Hepatocyte (in vitro differentiated cells): ENCODE measurements around the gene PCYT1B. TPM values are rescaled to one million over a fixed set of nuclear protein-coding genes. Genes with fewer than 3 reads are reported as not detected.

Experiments
- DNase-seq: peaks from one replicate; pipeline ENCODE4 v3.0.0-alpha.2; 2016; ENCODE audit warnings: low spot score
- H2AFZ ChIP-seq: fragments of 200-600 bp; sonication (generic); 2 replicates; pipeline ENCODE4 v1.6.0; 2016; ENCODE audit warnings: antibody characterized with exemption, mild to moderate bottlenecking
- H3K27ac ChIP-seq: fragments of 200-600 bp; sonication (generic); 2 replicates; pipeline ENCODE4 v1.5.1; 2016; ENCODE audit warnings: mild to moderate bottlenecking
- H3K27me3 ChIP-seq: fragments of 200-600 bp; sonication (generic); 2 replicates; pipeline ENCODE4 v1.6.1; 2016
- H3K36me3 ChIP-seq: fragments of 200-600 bp; sonication (generic); replicated peaks from 2 replicates; pipeline ENCODE4 v1.5.1; 2016; ENCODE audit warnings: low read depth; ENCODE audit not compliant: insufficient read depth
- H3K4me1 ChIP-seq: fragments of 200-600 bp; sonication (generic); 2 replicates; pipeline ENCODE4 v1.5.1; 2016; ENCODE audit warnings: mild to moderate bottlenecking, moderate library complexity; ENCODE audit not compliant: insufficient read depth
- H3K4me2 ChIP-seq: fragments of 200-600 bp; sonication (generic); 2 replicates; pipeline ENCODE4 v1.6.0; 2016
- H3K4me3 ChIP-seq: fragments of 200-600 bp; sonication (generic); 2 replicates; pipeline ENCODE4 v1.5.1; 2016; ENCODE audit warnings: mild to moderate bottlenecking
- H3K79me2 ChIP-seq: fragments of 200-600 bp; sonication (generic); 2 replicates; pipeline ENCODE4 v1.6.0; 2017; ENCODE audit warnings: mild to moderate bottlenecking
- H3K9me2 ChIP-seq: fragments of 200-600 bp; sonication (generic); replicated peaks from 2 replicates; pipeline ENCODE4 v1.6.0; 2017; ENCODE audit warnings: mild to moderate bottlenecking; ENCODE audit not compliant: insufficient read depth
- H3K9me3 ChIP-seq: fragments of 200-600 bp; sonication (generic); 2 replicates; pipeline ENCODE4 v1.5.1; 2016; ENCODE audit warnings: low read depth, mild to moderate bottlenecking
- H4K20me1 ChIP-seq: fragments of 200-600 bp; sonication (generic); 2 replicates; pipeline ENCODE4 v1.6.0; 2016; ENCODE audit warnings: mild to moderate bottlenecking; ENCODE audit not compliant: insufficient read depth, poor library complexity, severe bottlenecking
- EZH2 ChIP-seq: fragments of 200-600 bp; sonication (generic); IDR thresholded peaks from 2 replicates; pipeline ENCODE4 v1.6.1; 2016; ENCODE audit warnings: antibody characterized with exemption, mild to moderate bottlenecking, borderline replicate concordance
- EZH2phosphoT487 ChIP-seq: fragments of 200-600 bp; sonication (generic); IDR thresholded peaks from one replicate; pipeline ENCODE4 v1.6.1; 2018; ENCODE audit warnings: antibody characterized with exemption, mild to moderate bottlenecking, low read depth, moderate library complexity; ENCODE audit not compliant: unreplicated experiment, severe bottlenecking
- WGBS: methylation state at CpG from one replicate; pipeline ENCODE4 v1.1.6; 2016; ENCODE audit warnings: low lambda C conversion rate; ENCODE audit errors: missing lambda C conversion rate; 5-methylcytosine and 5-hydroxymethylcytosine counted together
- polyA plus RNA-seq: library from polyadenylated mRNA; unstranded; fragments of >200 nt; fragmentation: Nextera tagmentation; extraction: Ambion mirVana; gene quantifications from 2 replicates; pipeline ENCODE4 v1.2.1, GENCODE V29; 2016
- total RNA-seq: library from RNA; depleted of rRNA; stranded (reverse); fragments of >200 nt; gene quantifications from 2 replicates; pipeline ENCODE4 v1.2.3, GENCODE V29; 2014
- TF ChIP-seq, protein P1 (sequence below): fragments of 200-600 bp; sonication (generic); IDR thresholded peaks from 2 replicates; pipeline ENCODE4 v1.5.1; 2016; ENCODE audit warnings: antibody characterized with exemption, mild to moderate bottlenecking; ENCODE audit not compliant: poor library complexity

The PCYT1B gene
- total and polyA plus RNA-seq, 2 experiments from 2014 or later = 7.8 to 17.1 TPM

DNA sequence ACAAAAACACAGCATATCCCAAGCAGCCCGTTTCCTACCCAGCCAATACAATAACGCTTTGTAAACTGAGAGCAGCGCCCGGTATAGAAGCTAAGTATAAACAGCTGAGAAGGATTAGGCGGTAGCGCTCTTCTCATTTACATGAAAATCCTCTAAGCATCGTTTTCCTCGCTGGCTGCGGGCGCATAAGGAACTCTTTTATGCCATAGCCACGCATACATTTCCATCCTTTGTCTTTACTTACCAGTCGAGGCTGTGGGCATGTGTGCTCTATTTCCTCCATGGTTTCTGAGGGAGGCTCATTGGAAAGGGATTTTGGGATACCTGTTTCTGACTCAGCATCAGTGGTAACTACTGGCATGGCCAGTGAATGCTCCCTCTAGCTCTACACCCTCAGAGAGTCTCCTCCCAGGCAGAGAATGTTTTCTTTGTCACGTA is 383 bp downstream of the PCYT1B start:
- Histone ChIP-seq H4K20me1 (no peaks in the 10 kb centered on the region), H2AFZ (peak overlapping the region; percentile 35), H3K4me2 (peak overlapping the region; percentile 75), H3K9me3 (no peaks in the 10 kb centered on the region), H3K27me3 (no peaks in the 10 kb centered on the region), H3K36me3 (no peaks in the 10 kb centered on the region), H3K4me1 (peaks cover 4% of the 10 kb centered on the region), H3K79me2 (peaks cover 4% of the 10 kb centered on the region), H3K27ac (peak overlapping the region; percentile 89), H3K4me3 (peak overlapping the region; percentile 15), H3K9me2 (no peaks in the 10 kb centered on the region)
- peak; percentile 28 for DNase-seq
- TF ChIP-seq EZH2phosphoT487 (no peak), EZH2 (no peak)
- TF ChIP-seq, protein P1, sequence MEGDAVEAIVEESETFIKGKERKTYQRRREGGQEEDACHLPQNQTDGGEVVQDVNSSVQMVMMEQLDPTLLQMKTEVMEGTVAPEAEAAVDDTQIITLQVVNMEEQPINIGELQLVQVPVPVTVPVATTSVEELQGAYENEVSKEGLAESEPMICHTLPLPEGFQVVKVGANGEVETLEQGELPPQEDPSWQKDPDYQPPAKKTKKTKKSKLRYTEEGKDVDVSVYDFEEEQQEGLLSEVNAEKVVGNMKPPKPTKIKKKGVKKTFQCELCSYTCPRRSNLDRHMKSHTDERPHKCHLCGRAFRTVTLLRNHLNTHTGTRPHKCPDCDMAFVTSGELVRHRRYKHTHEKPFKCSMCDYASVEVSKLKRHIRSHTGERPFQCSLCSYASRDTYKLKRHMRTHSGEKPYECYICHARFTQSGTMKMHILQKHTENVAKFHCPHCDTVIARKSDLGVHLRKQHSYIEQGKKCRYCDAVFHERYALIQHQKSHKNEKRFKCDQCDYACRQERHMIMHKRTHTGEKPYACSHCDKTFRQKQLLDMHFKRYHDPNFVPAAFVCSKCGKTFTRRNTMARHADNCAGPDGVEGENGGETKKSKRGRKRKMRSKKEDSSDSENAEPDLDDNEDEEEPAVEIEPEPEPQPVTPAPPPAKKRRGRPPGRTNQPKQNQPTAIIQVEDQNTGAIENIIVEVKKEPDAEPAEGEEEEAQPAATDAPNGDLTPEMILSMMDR = no peak
- 7% methylated on average over 13 of the region's 13 CpGs for WGBS

DNA sequence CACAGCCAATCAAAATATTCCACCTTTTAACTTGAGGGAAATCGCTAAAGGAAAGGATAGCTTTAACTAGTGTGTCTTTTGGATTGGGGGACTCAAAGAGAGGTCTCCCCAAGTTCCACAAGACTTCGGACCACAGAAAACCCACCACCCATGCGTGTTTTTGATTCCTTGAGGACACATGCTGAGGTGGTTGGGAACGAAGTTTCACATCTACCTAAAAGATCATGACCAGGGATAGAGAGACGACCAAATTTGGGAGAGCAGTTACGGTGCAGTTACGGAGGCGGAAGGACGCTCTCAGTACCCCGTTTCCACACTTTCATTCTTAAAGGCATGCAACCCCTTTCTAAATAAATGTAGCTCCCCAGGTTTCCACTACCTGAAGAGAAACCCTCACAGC is 1.1 kb downstream of the PCYT1B start:
- Histone ChIP-seq H2AFZ (peak overlapping the region; percentile 35), H3K27me3 (no peaks in the 10 kb centered on the region), H3K4me3 (peak overlapping the region; percentile 15), H4K20me1 (no peaks in the 10 kb centered on the region), H3K9me3 (no peaks in the 10 kb centered on the region), H3K79me2 (peaks cover 5% of the 10 kb centered on the region), H3K36me3 (no peaks in the 10 kb centered on the region), H3K9me2 (no peaks in the 10 kb centered on the region), H3K27ac (peak overlapping the region; percentile 89), H3K4me2 (peak overlapping the region; percentile 75), H3K4me1 (peaks cover 4% of the 10 kb centered on the region)
- TF ChIP-seq EZH2 = no peak
- no peak for TF ChIP-seq EZH2phosphoT487
- TF ChIP-seq, protein P1 = no peak
- no peak for DNase-seq
- 21% methylated on average over 10 of the region's 10 CpGs for WGBS

DNA sequence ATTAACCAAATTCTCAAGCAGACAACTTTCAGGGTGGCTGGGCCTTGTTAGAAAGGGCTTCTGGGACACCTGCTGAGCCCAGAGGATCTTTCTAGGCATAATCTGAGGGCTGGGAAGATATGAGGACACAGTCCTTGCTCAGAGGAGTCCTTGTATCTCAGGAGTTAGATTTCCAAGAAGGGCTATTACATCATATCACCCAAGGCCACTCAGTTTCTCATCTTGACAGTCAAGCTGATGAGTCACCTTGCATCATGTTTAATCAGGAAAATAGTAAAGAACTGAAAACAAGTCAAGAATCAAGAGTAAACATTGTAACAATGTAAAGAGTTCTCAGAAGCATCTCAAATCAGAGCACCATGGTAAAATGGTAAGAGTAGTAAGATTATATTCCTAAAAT is 4.0 kb downstream of the PCYT1B start:
- no peak for TF ChIP-seq EZH2
- TF ChIP-seq, protein P1 = no peak
- TF ChIP-seq EZH2phosphoT487 = no peak
- Histone ChIP-seq H3K4me2 (no peak overlapping the region), H4K20me1 (no peaks in the 10 kb centered on the region), H3K9me3 (no peaks in the 10 kb centered on the region), H2AFZ (no peak overlapping the region), H3K79me2 (peaks cover 5% of the 10 kb centered on the region), H3K27ac (peak overlapping the region; percentile 9), H3K36me3 (no peaks in the 10 kb centered on the region), H3K4me1 (peaks cover 4% of the 10 kb centered on the region), H3K4me3 (no peak overlapping the region), H3K27me3 (no peaks in the 10 kb centered on the region), H3K9me2 (no peaks in the 10 kb centered on the region)
- no peak for DNase-seq

DNA sequence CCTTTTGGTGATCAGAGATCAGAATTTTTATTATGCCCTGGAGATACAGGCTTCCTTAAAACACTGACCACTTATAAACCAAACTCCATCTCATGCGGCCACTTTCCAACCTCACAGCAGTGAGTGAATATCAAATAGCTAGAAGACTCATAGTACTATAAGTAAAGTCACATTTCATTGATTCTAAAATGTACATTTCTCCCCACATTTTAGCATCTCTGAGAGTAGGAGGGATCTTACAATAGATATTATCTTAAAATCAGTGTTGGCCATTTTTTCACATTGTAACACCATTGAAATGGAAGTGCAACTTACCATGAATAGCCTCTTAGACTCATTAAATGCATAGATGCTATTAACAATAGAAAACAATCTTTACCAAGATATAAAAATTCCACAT is 17.4 kb downstream of the PCYT1B start:
- Histone ChIP-seq H3K9me2 (no peaks in the 10 kb centered on the region), H3K4me2 (no peak overlapping the region), H3K4me3 (no peak overlapping the region), H3K27me3 (no peaks in the 10 kb centered on the region), H4K20me1 (no peaks in the 10 kb centered on the region), H2AFZ (no peak overlapping the region), H3K79me2 (peaks cover 3% of the 10 kb centered on the region), H3K36me3 (no peaks in the 10 kb centered on the region), H3K4me1 (no peaks in the 10 kb centered on the region), H3K9me3 (no peaks in the 10 kb centered on the region), H3K27ac (no peak overlapping the region)
- no peak for TF ChIP-seq EZH2
- no peak for TF ChIP-seq EZH2phosphoT487
- TF ChIP-seq, protein P1 = no peak
- DNase-seq = no peak
- WGBS = 81% methylated on average over 1 of the region's 1 CpG
